ENCODE data around the gene VAV2. TPM values are rescaled to one million over a fixed set of nuclear protein-coding genes. Genes with fewer than 3 reads are reported as not detected.

The VAV2 gene
- total RNA-seq, 1 experiment from 2014 or later = 25.0 TPM

DNA sequence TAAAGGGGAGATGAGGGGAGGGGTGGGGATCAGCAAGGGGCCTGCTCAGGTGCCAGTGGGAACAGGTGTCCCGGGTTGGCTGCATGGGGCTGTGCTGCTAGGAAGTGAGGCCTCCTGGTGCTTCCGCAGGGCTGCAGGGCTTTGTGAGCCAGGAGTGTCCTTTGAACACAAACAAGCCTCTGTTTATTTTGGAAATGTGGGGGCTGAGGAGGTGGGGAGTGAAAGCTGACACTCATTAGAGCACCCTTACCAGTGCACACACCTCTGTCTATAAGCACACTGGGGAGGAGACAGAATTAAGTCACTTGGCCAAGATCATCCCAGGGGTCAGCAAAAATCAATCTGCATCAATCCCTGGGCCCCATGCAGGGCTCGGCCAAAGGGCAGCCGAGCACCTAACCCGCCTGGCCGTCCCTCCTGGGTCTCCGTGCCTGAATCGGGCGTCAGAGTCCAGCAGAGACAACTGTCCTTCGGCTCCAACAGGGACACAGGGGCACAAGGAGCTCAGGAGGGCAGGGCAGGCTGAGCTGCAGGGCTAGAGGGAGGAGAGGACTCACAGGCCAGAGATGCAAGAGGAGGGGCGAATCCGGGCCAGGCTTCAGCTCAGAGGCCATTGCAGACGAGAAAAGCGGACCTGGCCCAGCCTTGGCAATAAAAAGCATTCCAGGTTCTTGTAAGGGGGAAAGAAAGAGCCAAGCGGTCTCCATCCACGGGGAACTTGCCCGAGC is 99.8 kb downstream of the VAV2 start:
- H3K4me3 ChIP-seq = no peak overlapping the region
- H3K27me3 ChIP-seq (replicated peaks) = no peaks in the 10 kb centered on the region
- H3K27ac ChIP-seq = no peak overlapping the region
- no peak for DNase-seq (ENCODE audit: low read depth in 1 of 2, low spot score in 2 of 2)
- no peaks in the 10 kb centered on the region for H3K9me3 ChIP-seq (replicated peaks)
- H3K36me3 ChIP-seq = peaks cover 28% of the 10 kb centered on the region
- peaks cover 2% of the 10 kb centered on the region; the same call in 1 of the 2 replicates for H3K4me1 ChIP-seq (replicated peaks)

DNA sequence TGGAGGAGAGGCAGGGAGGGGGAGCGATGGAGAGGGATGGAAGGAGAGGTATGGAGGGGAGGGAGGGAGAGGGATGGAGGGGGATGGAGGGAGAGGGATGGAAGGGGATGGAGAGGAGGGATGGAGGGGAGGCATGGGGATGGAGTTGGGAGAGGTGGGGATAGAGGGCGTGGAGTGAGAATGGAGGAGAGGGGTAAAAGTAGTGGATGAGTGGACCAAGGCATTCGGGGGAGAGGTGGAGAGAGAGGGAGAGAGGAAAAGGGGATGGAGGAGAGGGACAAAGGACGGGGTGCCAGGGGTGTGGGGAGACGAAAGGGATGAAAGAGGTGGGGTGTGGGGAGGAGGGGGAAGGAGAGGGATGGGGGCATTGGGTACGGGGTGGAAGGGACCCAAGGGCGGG is 100.4 kb downstream of the VAV2 start:
- DNase-seq (ENCODE audit: low read depth in 1 of 2, low spot score in 2 of 2) = no peak
- 0 out of 2 replicates have a peak, but pooled peaks cover 2% of the 10 kb centered on the region for H3K4me1 ChIP-seq (replicated peaks)
- H3K4me3 ChIP-seq = no peak overlapping the region
- H3K27ac ChIP-seq = no peak overlapping the region
- no peaks in the 10 kb centered on the region for H3K27me3 ChIP-seq (replicated peaks)
- H3K9me3 ChIP-seq (replicated peaks) = no peaks in the 10 kb centered on the region
- peaks cover 28% of the 10 kb centered on the region for H3K36me3 ChIP-seq

DNA sequence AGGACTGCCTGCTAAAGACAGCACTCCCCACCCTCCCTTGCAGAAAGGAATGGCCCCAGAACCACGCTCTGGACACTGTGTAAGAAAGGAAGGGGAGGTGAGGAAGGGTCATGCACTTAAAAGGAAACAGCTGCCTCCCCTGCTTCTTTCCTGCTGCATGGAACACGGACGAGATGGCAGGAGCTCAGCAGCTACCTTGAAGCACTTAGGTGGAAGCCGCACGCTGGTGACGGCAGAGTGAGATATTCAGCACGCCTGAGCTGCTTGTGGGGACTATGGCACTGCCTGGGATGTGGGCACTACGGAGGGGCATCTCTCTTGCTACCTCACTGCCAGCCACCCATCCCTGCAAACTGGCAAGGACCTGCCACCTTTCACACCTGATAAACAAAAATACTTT is 101.5 kb downstream of the VAV2 start:
- H3K27ac ChIP-seq = no peak overlapping the region
- no peak for DNase-seq (ENCODE audit: low read depth in 1 of 2, low spot score in 2 of 2)

DNA sequence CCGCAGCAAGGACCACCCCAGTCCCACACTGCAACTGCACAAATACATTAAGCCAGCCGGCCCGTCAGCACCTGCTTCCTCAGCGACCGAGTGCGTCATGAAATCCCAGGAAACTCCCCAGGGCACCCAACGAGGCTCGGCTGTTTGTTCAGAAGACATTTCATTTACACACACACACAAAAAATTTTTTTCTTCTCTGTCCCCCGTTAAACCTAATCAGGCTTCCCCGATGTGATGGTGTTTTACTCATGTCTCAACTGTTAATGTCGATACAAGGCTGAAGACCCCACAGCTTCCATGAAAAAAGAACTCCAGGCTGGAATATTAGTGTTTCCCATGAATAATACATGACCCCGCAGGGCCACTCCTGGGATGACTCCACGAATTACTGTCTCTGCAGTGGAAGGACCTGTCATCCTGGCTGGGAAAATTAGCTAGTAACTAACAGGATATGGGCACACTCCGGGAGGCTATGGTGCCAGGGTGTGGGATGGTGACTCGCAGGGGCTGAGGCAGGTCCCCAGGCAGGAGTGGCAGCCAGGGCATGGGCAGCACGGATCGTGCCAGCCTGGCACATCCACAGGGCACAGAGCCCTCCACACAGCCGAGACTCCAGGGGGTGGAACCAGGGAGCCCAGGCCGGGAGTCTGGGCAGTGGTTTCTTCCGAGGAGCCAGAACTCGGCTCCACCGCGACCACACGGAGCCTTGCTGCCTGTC is 102.4 kb downstream of the VAV2 start:
- Histone ChIP-seq H3K4me3 (no peak overlapping the region), H3K27me3 (replicated peaks) (no peaks in the 10 kb centered on the region), H3K4me1 (replicated peaks) (0 out of 2 replicates have a peak, but pooled peaks cover 2% of the 10 kb centered on the region), H3K9me3 (replicated peaks) (no peaks in the 10 kb centered on the region), H3K36me3 (peaks cover 26% of the 10 kb centered on the region), H3K27ac (no peak overlapping the region)
- DNase-seq (ENCODE audit: low read depth in 1 of 2, low spot score in 2 of 2) = no peak

More for the DNA sequence above, 101.5 kb downstream of the VAV2 start:
- 0 out of 2 replicates have a peak, but pooled peaks cover 2% of the 10 kb centered on the region for H3K4me1 ChIP-seq (replicated peaks)
- no peaks in the 10 kb centered on the region for H3K9me3 ChIP-seq (replicated peaks)
- no peak overlapping the region for H3K4me3 ChIP-seq
- H3K27me3 ChIP-seq (replicated peaks) = no peaks in the 10 kb centered on the region
- peaks cover 28% of the 10 kb centered on the region for H3K36me3 ChIP-seq

DNA sequence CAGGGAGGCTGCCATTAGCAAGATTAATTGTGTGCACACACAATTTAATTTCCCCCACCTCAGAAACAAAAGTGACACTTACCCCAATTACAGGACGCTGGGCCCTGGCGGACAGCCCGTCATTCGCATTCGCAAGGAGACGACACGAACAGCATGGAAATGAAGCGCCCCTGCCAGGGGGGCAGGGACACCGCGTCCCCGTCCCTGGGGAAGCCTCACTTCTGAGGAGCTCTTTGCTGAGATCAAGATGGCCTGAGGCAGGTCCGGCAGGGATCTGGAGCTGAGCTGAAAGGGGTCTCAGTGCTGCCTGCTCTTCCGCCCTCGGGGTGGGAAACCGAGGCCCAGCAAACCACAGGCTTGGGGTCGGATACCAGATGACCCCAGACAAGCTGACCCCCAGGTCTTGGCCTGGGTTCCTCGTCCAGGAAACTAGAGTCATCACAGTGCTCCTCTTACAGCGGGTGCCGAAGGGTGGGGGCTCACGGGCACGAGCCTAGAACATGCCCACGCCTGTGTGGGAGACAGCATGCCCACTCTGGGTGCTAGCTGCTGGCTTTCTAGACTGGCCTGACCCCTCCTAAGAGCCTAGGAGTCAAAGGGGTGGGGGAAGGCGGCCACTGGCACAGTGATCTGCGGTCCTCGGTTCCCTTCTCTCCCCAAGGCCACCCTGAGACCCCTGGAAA is 103.2 kb downstream of the VAV2 start:
- 0 out of 2 replicates have a peak, but pooled peaks cover 2% of the 10 kb centered on the region for H3K4me1 ChIP-seq (replicated peaks)
- no peaks in the 10 kb centered on the region for H3K27me3 ChIP-seq (replicated peaks)
- H3K9me3 ChIP-seq (replicated peaks) = no peaks in the 10 kb centered on the region
- H3K27ac ChIP-seq = no peak overlapping the region
- H3K36me3 ChIP-seq = peaks cover 20% of the 10 kb centered on the region
- DNase-seq (ENCODE audit: low read depth in 1 of 2, low spot score in 2 of 2) = no peak
- H3K4me3 ChIP-seq = no peak overlapping the region

GRCh38 chr9:133888048-133888808 is 103.9 kb downstream of the VAV2 start:
- Histone ChIP-seq H3K4me1 (replicated peaks) (0 out of 2 replicates have a peak, but pooled peaks cover 2% of the 10 kb centered on the region), H3K9me3 (replicated peaks) (no peaks in the 10 kb centered on the region), H3K27ac (no peak overlapping the region), H3K4me3 (no peak overlapping the region), H3K36me3 (peaks cover 19% of the 10 kb centered on the region), H3K27me3 (replicated peaks) (no peaks in the 10 kb centered on the region)
- DNase-seq (ENCODE audit: low read depth in 1 of 2, low spot score in 2 of 2) = no peak

- Histone ChIP-seq H3K4me3 (no peak overlapping the region), H3K27ac (no peak overlapping the region), H3K9me3 (replicated peaks) (no peaks in the 10 kb centered on the region), H3K36me3 (peaks cover 16% of the 10 kb centered on the region), H3K27me3 (replicated peaks) (no peaks in the 10 kb centered on the region), H3K4me1 (replicated peaks) (peaks cover 2% of the 10 kb centered on the region)
- no peak for DNase-seq (ENCODE audit: low read depth in 1 of 2, low spot score in 2 of 2)
These were observed 104.5 kb downstream of the VAV2 start for GRCh38 chr9:133887540-133888047.

- H3K4me1 ChIP-seq (replicated peaks) = peaks cover 10% of the 10 kb centered on the region
- no peaks in the 10 kb centered on the region for H3K9me3 ChIP-seq (replicated peaks)
- no peaks in the 10 kb centered on the region for H3K27me3 ChIP-seq (replicated peaks)
- DNase-seq (ENCODE audit: low read depth in 1 of 2, low spot score in 2 of 2) = no peak
- no peak overlapping the region for H3K27ac ChIP-seq
- H3K36me3 ChIP-seq = peaks cover 19% of the 10 kb centered on the region
- no peak overlapping the region for H3K4me3 ChIP-seq
These were observed 105.3 kb downstream of the VAV2 start for GRCh38 chr9:133886563-133887501.

GRCh38 chr9:133884907-133885744 is 107.0 kb downstream of the VAV2 start:
- Histone ChIP-seq H3K27ac (no peak overlapping the region), H3K27me3 (replicated peaks) (no peaks in the 10 kb centered on the region), H3K9me3 (replicated peaks) (no peaks in the 10 kb centered on the region), H3K4me1 (replicated peaks) (peaks cover 19% of the 10 kb centered on the region), H3K4me3 (no peak overlapping the region), H3K36me3 (peaks cover 30% of the 10 kb centered on the region)
- no peak for DNase-seq (ENCODE audit: low read depth in 1 of 2, low spot score in 2 of 2)

GRCh38 chr9:133882849-133883755 is 109.0 kb downstream of the VAV2 start:
- Histone ChIP-seq H3K9me3 (replicated peaks) (no peaks in the 10 kb centered on the region), H3K4me3 (no peak overlapping the region), H3K4me1 (replicated peaks) (peaks cover 17% of the 10 kb centered on the region), H3K27me3 (replicated peaks) (no peaks in the 10 kb centered on the region), H3K27ac (no peak overlapping the region), H3K36me3 (peaks cover 20% of the 10 kb centered on the region)
- DNase-seq (ENCODE audit: low read depth in 1 of 2, low spot score in 2 of 2) = no peak
